ENCODE results near the gene ISYNA1. TPM values are rescaled to one million over a fixed set of nuclear protein-coding genes. Genes with fewer than 3 reads are reported as not detected.
A peak's percentile ranks its signal among the peaks of the same experiment; 100 is the strongest.

The ISYNA1 gene
- total and polyA plus RNA-seq, 2 of the 8 experiments (the other 6 are each of a cell fraction or from before 2014, with no cell fraction given), result 207 to 264 TPM

GRCh38 chr19:18416778-18417249, 21.1 kb downstream of the ISYNA1 start (continued):
- TF ChIP-seq KDM4A (IDR thresholded peaks at IDR 0.05; ENCODE audit: low read depth, low read length, severe bottlenecking), result no peak
- TF ChIP-seq RNF2 (IDR thresholded peaks at IDR 0.05; ENCODE audit: borderline replicate concordance, low read depth, low read length, missing control alignments, poor library complexity, severe bottlenecking), result no peak
- no peak for TF ChIP-seq EZH2 (IDR thresholded peaks at IDR 0.05; ENCODE audit: low read depth, low read length, severe bottlenecking)
- no peak for TF ChIP-seq HDAC6 (IDR thresholded peaks at IDR 0.05; ENCODE audit: low read depth, low read length)
- no peak for TF ChIP-seq SAP30 (IDR thresholded peaks at IDR 0.05; ENCODE audit: insufficient read depth, insufficient replicate concordance, low read length)
- TF ChIP-seq CREB1 (IDR thresholded peaks at IDR 0.05), result no peak
- TF ChIP-seq SP2 (IDR thresholded peaks at IDR 0.05; ENCODE audit: low read length), result no peak
- TF ChIP-seq MAX (IDR thresholded peaks at IDR 0.05), result peak; percentile 73; the same call in 1 of the 2 replicates
- no peak for TF ChIP-seq USF2 (IDR thresholded peaks at IDR 0.05; ENCODE audit: low read length)
- no peak for TF ChIP-seq ATF2 (IDR thresholded peaks at IDR 0.05; ENCODE audit: low read length)
- TF ChIP-seq NRF1 (IDR thresholded peaks at IDR 0.05; ENCODE audit: low read depth, low read length), result no peak
- no peak for TF ChIP-seq CBX5 (IDR thresholded peaks at IDR 0.05; ENCODE audit: low read depth, low read length)
- TF ChIP-seq ZNF274 (IDR thresholded peaks at IDR 0.05; ENCODE audit: borderline replicate concordance, extremely low read depth, low read length), result no peak
- 0 out of 2 replicates have a peak, but pooled peaks have one; percentile 7 for TF ChIP-seq BACH1 (IDR thresholded peaks at IDR 0.05; ENCODE audit: low read length)
- peak in 1 of 2 experiments; percentile 71; a peak in 1 of 4 replicates for TF ChIP-seq SIN3A (conservative IDR thresholded peaks at IDR 0.05 in 1 of 2, IDR thresholded peaks at IDR 0.05 in 1 of 2; ENCODE audit: low read depth in 1 of 2, low read length in 2 of 2)
